Measurements from ENCODE around the gene HSPB6.

- TF ChIP-seq, protein P1, sequence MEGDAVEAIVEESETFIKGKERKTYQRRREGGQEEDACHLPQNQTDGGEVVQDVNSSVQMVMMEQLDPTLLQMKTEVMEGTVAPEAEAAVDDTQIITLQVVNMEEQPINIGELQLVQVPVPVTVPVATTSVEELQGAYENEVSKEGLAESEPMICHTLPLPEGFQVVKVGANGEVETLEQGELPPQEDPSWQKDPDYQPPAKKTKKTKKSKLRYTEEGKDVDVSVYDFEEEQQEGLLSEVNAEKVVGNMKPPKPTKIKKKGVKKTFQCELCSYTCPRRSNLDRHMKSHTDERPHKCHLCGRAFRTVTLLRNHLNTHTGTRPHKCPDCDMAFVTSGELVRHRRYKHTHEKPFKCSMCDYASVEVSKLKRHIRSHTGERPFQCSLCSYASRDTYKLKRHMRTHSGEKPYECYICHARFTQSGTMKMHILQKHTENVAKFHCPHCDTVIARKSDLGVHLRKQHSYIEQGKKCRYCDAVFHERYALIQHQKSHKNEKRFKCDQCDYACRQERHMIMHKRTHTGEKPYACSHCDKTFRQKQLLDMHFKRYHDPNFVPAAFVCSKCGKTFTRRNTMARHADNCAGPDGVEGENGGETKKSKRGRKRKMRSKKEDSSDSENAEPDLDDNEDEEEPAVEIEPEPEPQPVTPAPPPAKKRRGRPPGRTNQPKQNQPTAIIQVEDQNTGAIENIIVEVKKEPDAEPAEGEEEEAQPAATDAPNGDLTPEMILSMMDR (conservative IDR thresholded peaks at IDR 0.05; ENCODE audit: low read length): no peak
- no peak for TF ChIP-seq EZH2phosphoT487 (IDR thresholded peaks at IDR 0.05; ENCODE audit: borderline replicate concordance)
Observed at GRCh38 chr19:35767288-35768081, 10.7 kb upstream of the HSPB6 start.
